Ureter (tissue), 1 donor: Measurements from ENCODE around the gene ZNF142. TPM values are rescaled to one million over a fixed set of nuclear protein-coding genes. Genes with fewer than 3 reads are reported as not detected.

Experiments used
- DNase-seq: peaks from one replicate; pipeline ENCODE4 v3.0.0-alpha.2; 2020; ENCODE audit warnings: low spot score
- total RNA-seq: library from RNA; stranded (reverse); gene quantifications from one replicate; pipeline ENCODE4 v1.2.4, GENCODE V29; 2023
- donor health status: DM: yes; HTN: yes; CAD: no.

The ZNF142 gene
- total RNA-seq, 1 donor from 2014 or later, result 35.4 TPM

- no peak for DNase-seq
Observed at GRCh38 chr2:218648088-218648786, 11.2 kb downstream of the ZNF142 start.

- no peak for DNase-seq
Observed at GRCh38 chr2:218645126-218645525, 14.3 kb downstream of the ZNF142 start.

GRCh38 chr2:218644721-218645120 lies 14.7 kb downstream of the ZNF142 start:
- DNase-seq, result no peak

GRCh38 chr2:218643751-218644310 lies 15.6 kb downstream of the ZNF142 start:
- DNase-seq, result no peak

GRCh38 chr2:218642786-218643185 lies 16.6 kb downstream of the ZNF142 start:
- DNase-seq, result no peak

GRCh38 chr2:218642121-218642656 lies 17.2 kb downstream of the ZNF142 start:
- no peak for DNase-seq

GRCh38 chr2:218638372-218638771 lies 21.1 kb downstream of the ZNF142 start:
- no peak for DNase-seq

- no peak for DNase-seq
Observed at GRCh38 chr2:218635719-218636118, 23.7 kb downstream of the ZNF142 start.

- DNase-seq, result no peak
Observed at GRCh38 chr2:218631837-218632236, 27.6 kb downstream of the ZNF142 start.

- no peak for DNase-seq
Observed at GRCh38 chr2:218627939-218628338, 31.5 kb downstream of the ZNF142 start.

GRCh38 chr2:218626369-218626768 lies 33.1 kb downstream of the ZNF142 start:
- no peak for DNase-seq

GRCh38 chr2:218623366-218623705 lies 36.1 kb downstream of the ZNF142 start:
- no peak for DNase-seq

- DNase-seq, result no peak
Observed at GRCh38 chr2:218622606-218623365, 36.6 kb downstream of the ZNF142 start.

GRCh38 chr2:218621007-218621406 lies 38.4 kb downstream of the ZNF142 start:
- DNase-seq, result no peak

GRCh38 chr2:218618102-218618860 lies 41.1 kb downstream of the ZNF142 start:
- no peak for DNase-seq

- DNase-seq, result no peak
Observed at GRCh38 chr2:218615868-218616315, 43.5 kb downstream of the ZNF142 start.

- DNase-seq, result peak; percentile 45
Observed at GRCh38 chr2:218607436-218608115, 51.8 kb downstream of the ZNF142 start, which contains the start of gene PLCD4. PLCD4 (plus strand) TSS chr2:218607899; CDS start chr2:218615740, 7,841 bp downstream.

GRCh38 chr2:218605432-218605831 lies 54.0 kb downstream of the ZNF142 start:
- DNase-seq, result no peak
